GM21825 (cell line): ENCODE measurements around the gene IFFO2.

ENCODE experiments used
- ATAC-seq: cut with Tn5 transposase; IDR thresholded peaks from one replicate; pipeline ENCODE4 v1.9.1; 2021; ENCODE audit warnings: mild to moderate bottlenecking, moderate library complexity; ENCODE audit not compliant: unreplicated experiment

The IFFO2 gene

GRCh38 chr1:18972991-18973390 lies 16.5 kb upstream of the IFFO2 start:
- ATAC-seq: no peak

- no peak for ATAC-seq
Measured at GRCh38 chr1:18972531-18972930, 16.1 kb upstream of the IFFO2 start.

GRCh38 chr1:18970762-18971161 lies 14.3 kb upstream of the IFFO2 start:
- no peak for ATAC-seq

GRCh38 chr1:18970358-18970757 lies 13.9 kb upstream of the IFFO2 start:
- ATAC-seq: no peak

GRCh38 chr1:18967066-18967690 lies 10.7 kb upstream of the IFFO2 start:
- ATAC-seq: no peak

GRCh38 chr1:18965206-18966173 lies 9.0 kb upstream of the IFFO2 start:
- ATAC-seq: peak; percentile 56

GRCh38 chr1:18963968-18964367 lies 7.5 kb upstream of the IFFO2 start:
- ATAC-seq: no peak

- ATAC-seq: no peak
Measured at GRCh38 chr1:18962855-18963737, 6.6 kb upstream of the IFFO2 start.

GRCh38 chr1:18962121-18962721 lies 5.7 kb upstream of the IFFO2 start:
- ATAC-seq: no peak

- ATAC-seq: no peak
Measured at GRCh38 chr1:18960821-18961220, 4.3 kb upstream of the IFFO2 start.

- no peak for ATAC-seq
Measured at GRCh38 chr1:18960409-18960808, 3.9 kb upstream of the IFFO2 start.

- no peak for ATAC-seq
Measured at GRCh38 chr1:18959591-18959990, 3.1 kb upstream of the IFFO2 start.

- no peak for ATAC-seq
Measured at GRCh38 chr1:18957532-18958300, 1.2 kb upstream of the IFFO2 start.

GRCh38 chr1:18957136-18957521 lies 653 bp upstream of the IFFO2 start:
- no peak for ATAC-seq

- peak; percentile 4 for ATAC-seq
Measured at GRCh38 chr1:18955441-18956192, 859 bp downstream of the IFFO2 start.

GRCh38 chr1:18955131-18955440 lies 1.4 kb downstream of the IFFO2 start:
- ATAC-seq: no peak

GRCh38 chr1:18954270-18955071 lies 2.0 kb downstream of the IFFO2 start:
- ATAC-seq: no peak

GRCh38 chr1:18953731-18954231 lies 2.7 kb downstream of the IFFO2 start:
- no peak for ATAC-seq
